NCI-H2029 (cell line): Measurements from ENCODE around the gene SH3PXD2A.

ENCODE experiments used
- DNase-seq: peaks from one replicate; lab custom pipeline; 2025; lab: John Stamatoyannopoulos, UW

The SH3PXD2A gene

DNA sequence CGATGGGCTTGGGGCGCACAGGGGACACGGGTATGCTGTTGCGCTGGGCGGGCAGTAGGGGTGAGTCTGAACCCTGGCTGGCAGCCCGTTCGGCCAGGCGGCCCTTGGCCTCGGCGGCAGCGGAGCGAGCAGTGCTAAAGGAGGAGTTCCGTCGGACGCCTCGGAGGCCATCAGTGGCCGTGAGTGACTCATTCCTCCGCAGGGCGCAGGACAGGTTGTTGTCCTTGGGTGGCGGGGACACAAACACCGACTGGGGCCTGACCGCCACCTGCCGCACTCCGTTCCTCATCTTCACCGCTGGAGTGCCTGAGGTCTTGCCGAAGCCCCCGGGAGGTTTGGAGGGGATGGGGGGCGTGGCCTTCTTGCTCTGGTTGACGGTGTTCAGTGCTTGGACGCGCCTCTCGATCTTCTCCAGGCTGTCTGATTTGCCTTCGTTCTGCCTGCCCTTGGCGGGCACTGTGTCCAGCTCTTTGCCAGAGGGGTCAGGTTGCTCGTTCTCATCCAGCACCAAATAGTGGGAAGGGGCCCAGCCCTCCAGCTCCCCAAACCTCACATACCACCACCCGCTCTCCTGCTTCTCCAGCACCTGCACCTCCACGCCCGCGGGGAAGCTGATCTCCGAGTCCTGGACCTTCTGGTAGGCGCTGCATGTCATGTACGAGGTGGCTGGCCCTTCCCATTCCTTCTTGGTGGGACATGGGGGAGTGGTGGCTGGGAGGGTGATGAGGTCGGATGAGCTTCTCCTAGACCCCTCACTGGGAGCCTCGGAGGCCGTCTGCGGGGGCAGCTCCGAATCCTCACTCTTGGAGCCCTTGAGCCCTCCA lies 253.1 kb downstream of the SH3PXD2A start:
- no peak for DNase-seq

DNA sequence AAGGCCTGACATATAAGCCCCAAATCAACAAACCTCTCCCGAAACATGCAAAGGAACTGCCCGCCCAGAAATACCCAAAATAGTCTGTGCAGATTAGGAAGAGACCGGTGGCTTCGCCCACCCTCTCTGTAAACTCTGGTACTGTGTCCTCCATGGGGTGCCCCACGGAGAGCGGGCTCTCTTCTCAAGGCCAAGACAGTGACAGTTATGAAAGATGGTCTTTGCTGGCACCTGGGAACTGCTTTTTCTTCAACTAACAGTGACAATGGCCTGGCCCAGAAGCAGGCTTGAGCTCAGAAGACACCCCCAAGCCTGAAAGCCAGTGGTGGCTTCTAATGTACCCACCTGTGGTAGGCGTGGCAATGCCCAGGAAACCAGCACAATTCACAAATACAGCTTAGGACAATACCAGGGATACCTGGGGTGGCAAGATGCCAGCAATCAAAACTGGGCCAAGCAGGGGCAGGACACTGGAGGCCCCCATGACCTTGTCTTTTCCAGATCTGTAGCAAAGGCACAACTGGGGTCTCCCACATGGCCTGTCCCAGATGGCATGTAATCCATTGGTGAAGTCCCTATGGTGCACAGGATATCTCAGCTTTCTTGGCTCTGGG lies 254.3 kb downstream of the SH3PXD2A start:
- no peak for DNase-seq

DNA sequence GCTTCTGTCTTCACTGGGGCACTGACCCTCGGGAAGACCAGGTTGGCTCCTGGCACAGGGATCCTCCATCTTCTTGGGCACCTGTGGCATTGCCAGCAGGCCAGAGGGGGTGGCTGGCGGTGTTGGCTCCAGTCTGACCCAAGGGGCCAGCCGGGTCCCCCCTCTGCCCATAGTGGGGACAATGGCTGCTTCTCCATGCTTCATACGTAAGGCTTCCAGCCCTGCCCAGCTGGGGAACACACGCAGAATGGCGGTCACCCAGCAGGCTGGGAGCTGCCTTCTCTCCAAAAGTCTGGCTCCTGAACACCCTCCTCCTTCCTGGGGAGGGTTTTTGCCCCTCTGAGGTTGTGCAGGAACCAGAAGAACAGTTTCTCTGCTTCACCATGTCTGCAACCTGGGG lies 255.1 kb downstream of the SH3PXD2A start:
- DNase-seq, result no peak

DNA sequence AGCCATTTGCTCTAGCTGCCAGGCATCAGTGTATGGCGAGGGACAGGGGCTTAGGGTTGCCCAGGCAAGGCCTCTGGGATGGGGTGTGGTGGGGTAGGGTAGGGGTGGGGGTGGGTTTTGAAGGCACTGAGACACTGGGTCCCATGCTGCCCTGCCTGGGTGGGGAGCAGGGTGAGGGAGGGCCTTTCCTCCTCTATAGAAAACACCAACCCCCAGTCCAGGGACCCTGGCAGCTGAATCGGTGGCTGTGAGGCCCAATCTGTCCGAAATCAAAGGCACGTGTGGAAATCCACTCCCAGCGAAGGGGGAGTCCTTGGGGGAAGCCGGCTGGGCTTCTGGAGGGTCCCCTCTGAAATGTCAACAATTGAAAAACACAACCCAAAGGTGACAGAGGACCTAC lies 255.5 kb downstream of the SH3PXD2A start:
- no peak for DNase-seq

DNA sequence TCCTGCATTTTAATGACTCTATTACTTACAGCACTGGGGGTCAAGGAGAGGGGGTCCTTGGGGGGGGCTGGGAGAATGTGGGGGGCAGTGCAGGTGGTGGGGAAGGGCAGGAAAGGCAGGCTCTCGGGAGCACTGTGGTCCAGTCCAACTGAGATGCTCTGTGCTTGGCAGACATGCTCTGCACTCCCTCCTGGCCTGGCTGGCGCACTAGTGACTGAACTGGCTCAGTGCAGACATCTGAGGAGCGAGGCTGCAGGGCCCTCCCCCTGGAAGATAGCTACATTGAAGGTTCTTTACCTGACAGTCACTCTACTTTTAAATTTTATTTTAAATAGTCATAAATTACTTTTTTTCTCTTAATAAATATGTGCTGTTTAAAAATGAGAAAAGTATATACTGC lies 256.2 kb downstream of the SH3PXD2A start:
- no peak for DNase-seq

DNA sequence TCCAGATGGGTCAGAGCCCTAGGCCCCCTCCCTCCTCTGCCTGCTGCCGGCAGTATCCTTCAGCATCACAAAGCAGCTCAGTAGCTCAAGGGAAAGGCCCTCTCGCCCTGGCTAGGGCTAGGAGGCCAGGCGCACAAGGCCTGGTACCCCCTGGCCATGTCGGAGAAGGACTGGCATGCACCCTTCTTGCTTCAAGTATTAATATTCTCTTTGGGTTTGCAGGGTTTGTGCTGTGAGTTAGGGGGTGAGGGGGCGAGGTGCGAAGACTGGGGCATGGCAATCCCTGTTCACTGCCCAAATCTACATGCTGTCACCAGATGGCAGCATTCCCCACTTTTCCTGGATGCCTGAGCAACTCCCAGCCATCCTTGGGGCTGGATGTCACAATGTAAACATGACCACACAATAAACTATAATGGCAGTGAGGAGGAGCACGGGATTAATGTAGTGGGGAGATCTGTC lies 256.7 kb downstream of the SH3PXD2A start:
- DNase-seq, result peak; percentile 27

DNA sequence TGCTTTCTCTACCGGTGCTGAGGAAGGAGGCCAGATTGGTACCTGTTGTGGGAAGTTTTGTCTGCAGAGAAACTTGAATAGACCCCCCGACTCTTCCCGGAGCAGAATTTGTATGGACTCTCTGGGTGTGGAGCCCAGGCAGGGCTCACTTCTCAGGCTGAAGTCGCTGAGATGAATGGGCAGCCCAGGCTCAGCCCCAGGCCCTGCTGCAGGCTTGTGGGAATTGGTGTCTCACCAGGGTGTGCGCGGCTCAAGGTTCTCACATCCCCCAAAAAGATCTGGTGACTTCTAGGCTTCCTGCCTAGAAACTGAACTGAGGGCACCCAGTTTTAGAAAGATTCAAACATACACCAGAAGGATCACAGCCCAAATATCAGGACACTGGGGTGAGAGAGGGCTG lies 258.4 kb downstream of the SH3PXD2A start:
- DNase-seq, result no peak

DNA sequence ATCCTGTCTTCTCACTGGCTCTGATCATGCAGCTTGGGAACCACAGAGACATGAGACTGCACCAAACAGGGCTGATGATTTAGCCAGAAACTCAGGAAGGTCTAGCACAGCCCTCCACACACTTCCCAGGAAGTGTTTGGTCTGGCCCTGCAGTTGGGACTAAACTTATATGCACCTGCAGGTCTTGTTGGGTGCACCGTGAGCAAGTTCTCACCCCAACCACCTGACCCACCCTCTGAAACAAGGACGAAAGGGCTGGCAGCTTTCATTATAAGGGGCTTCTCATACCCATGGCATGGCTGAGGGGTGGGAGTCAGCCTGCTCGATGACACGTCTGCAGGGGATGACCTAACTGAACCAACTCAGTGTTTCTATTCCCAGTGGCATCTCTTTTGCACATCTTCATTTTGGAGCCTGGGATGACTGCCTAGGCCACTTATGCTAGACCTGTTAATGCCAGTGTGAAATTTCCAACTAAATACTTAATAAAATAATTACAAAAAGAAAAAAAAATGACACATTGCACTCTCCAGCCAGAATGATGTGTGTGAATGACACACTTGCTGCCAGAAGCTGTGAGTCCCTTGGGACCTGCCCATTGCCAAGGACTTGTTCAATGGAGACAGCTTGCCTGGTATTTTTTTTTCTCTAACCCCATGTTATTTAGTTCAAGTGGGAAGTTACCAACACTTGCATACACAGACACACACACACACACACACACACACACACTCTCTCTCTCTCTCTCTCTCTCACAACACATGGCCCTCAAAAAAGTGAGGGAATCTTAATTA lies 259.2 kb downstream of the SH3PXD2A start:
- no peak for DNase-seq

DNA sequence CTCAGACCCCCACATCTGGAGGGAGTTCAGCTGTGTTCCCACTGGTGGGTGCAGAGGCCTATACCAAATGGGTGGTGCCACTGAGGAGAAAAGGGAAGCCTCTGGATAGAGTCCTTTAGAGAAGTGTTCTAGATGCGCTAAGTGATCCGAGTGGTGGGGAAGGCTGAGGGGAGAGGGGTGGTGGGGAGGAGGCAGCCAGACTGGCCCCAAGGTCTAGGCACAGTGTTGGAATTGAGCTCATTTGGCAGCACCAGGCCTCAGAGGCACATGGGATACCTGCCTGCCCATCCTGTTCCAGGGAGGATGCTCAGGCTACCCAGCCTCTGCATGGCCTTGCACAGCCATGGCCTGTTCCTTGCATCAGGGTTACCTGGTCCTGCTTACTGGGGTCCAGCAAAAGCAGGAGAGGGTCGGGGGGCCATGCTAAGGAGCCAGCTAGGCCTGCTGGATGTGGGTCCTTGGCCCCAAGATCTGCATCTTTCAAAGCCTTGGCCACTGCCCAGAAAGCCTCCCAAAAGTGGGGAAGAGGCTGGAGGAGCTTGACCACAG lies 262.3 kb downstream of the SH3PXD2A start:
- DNase-seq, result no peak

DNA sequence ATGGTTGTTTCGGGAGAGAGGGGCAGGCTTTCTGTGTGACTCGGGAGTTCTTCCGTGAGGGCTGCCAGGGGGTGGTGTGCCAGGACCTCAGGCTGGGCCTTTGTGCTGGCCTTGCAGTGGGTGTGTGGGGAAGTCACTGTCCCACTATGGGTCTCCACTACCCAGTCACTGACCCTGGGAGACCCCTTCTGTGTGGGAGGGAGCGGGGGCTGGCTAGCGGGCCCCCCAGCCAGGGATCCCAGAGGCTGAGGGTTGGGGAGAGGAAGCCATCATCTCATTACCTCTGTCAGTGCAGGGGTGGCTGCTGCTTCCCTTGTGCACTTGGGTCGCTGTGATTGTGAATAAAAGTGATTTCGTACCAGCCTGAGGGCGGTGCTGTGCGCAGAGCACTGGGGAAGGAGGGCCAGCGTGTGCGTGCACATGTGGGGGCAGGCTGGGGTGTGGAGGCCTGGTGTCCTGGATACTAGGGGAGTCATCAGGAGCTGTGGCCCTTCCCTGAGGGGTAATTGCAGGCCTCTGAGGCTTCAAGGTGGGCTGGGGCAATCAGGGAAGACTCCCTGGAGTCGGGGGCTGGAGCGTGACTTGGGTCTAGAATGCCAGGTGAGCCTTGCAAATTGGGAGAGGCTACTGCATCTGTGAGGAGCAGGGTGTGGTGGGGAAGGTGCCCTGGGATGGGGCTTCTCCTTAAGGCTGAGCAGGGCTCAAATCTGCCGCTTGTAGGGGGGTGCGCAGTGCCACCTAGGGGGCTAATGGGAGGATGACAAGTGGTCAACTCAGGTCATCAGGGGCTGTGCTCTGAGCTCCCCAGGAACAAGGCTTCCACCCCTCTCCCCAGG lies 263.0 kb downstream of the SH3PXD2A start:
- no peak for DNase-seq

DNA sequence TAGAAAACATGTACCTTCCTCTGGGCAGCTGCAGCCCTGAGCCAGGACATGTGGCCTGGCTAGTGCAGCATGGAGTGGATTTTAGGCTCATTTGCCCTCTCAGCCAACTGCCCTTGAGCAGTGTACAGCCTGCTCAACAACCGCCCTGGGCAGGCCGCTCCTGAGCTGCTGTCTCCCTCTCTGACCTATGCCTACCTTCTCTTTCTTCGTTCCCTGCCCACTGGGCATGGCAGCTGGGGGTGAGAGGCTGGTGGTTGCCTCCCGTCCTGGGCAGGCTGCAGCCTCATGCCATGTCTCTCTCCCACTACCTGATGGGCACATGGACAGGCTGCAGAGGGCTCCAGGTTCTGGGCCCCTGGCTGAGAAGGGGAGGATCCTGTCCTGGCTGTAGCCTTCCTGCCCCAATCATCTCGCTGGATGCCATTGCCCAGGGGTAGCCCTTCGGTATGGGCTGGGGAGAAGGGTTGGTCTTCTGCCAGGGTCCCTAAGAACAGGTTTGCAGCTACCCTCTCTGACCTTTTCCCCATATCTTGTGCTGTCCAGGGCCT lies 264.6 kb downstream of the SH3PXD2A start:
- DNase-seq, result no peak

DNA sequence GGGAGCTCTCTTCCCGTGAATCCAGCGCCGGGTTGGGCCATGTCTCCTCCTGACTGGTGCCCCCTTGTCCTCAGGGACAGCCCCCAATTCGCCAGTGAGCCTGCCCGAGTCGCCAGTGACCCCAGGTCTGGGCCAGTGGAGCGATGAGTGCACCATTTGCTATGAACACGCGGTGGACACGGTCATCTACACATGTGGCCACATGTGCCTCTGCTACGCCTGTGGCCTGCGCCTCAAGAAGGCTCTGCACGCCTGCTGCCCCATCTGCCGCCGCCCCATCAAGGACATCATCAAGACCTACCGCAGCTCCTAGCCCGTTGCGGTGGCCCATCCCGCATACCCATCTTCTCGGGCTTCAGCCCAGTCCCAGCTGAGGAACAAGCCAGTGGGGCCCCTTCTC lies 265.3 kb downstream of the SH3PXD2A start:
- no peak for DNase-seq

DNA sequence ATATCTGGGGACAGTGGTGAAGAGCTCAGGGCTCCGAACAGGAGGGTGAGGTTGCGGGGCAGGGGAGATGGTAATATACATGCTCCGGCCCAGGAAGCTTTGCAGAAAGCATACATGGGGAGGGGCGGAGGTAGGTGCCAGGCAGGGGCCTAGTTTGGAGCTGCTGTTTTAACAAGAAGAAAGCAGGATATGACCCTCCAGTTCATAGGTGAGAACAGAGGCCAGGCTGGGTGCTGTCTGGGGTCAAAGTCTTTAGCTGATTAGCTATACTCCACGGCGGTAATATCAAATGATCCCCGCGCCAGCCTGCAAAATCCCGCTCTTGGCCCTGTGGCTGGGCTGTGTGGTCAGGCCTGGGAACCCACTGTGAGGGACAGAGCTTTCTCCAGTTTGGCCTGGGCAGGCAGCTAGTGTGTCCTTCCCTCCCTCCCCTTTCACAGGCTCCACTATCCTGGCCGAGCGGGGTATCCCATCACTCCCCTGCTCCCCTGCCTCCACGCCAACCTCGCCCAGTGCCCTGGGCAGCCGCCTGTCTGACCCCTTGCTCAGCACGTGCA lies 266.2 kb downstream of the SH3PXD2A start:
- no peak for DNase-seq

DNA sequence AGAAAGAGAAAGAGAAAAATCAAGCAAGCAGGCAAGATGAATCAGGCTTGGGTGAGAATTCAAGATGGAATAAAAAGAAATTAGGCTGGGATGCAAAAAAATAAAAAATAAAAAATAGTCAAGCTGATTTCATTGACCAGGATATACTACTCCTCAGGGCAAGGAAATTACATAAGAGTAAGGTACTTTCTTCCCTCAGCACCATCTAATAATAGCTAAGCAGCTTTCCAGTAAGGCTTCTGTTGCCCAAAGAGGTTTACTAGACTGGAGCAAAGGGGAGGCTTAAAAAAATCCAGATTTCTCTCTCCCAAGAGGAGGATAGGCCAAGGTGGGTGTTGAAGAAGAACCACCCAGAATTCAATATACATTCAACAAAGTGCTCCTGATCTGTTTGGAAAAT lies 268.3 kb downstream of the SH3PXD2A start:
- DNase-seq, result no peak

DNA sequence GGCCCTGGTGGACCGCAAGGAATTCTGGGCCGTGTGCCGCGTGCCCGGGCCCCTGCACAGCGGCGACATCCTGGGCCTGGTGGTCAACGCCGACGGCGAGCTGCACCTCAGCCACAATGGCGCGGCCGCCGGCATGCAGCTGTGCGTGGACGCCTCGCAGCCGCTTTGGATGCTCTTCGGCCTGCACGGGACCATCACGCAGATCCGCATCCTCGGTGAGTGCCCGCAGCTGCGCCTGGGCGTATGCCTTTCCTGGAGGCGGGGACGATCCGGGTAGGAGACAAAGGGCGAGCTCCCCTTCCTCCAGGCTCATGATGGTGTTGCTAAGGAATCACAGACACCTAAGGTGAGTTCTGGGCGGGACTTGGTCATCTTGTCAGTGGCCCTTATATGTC lies 270.4 kb downstream of the SH3PXD2A start:
- no peak for DNase-seq

DNA sequence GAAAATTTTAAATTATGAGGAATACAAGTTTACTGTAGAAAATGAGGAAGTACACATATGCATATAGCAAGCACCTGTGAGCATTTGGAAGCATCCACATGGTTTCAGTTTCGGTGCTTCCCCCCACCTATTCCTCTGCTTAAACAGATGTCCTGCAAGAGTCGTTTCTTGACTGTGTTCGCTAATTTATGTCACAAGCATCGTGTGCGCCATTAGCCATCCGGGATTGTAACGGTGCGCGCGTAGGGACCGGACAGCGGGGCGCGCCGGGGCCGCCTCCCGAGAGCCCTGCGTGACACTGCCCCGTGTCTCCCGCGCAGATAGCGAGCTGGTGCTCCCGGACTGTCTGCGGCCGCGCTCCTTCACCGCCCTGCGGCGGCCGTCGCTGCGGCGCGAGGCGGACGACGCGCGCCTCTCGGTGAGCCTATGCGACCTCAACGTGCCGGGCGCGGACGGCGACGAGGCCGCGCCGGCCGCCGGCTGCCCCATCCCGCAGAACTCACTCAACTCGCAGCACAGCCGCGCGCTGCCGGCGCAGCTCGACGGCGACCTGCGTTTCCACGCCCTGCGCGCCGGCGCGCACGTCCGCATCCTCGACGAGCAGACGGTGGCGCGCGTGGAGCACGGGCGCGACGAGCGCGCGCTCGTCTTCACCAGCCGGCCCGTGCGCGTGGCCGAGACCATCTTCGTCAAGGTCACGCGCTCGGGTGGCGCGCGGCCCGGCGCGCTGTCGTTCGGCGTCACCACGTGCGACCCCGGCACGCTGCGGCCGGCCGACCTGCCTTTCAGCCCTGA lies 271.0 kb downstream of the SH3PXD2A start:
- peak; percentile 16 for DNase-seq

DNA sequence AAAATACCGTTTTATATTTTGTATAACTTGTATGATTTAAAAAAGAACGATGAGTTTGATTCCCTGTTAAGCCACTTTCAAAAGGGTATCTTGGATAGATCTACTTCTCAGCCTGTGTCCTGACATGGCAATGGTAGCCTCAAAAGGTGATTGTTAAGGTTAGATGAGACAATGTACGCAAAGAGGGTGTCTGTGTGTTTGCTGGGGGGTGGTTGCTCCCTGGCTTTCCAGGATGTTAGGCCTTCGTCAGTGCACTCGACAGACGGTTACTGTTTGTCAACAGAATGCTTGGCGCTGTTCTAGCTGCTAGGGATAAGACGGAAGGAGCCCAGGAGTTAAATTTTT lies 271.5 kb downstream of the SH3PXD2A start:
- DNase-seq, result peak; percentile 43

DNA sequence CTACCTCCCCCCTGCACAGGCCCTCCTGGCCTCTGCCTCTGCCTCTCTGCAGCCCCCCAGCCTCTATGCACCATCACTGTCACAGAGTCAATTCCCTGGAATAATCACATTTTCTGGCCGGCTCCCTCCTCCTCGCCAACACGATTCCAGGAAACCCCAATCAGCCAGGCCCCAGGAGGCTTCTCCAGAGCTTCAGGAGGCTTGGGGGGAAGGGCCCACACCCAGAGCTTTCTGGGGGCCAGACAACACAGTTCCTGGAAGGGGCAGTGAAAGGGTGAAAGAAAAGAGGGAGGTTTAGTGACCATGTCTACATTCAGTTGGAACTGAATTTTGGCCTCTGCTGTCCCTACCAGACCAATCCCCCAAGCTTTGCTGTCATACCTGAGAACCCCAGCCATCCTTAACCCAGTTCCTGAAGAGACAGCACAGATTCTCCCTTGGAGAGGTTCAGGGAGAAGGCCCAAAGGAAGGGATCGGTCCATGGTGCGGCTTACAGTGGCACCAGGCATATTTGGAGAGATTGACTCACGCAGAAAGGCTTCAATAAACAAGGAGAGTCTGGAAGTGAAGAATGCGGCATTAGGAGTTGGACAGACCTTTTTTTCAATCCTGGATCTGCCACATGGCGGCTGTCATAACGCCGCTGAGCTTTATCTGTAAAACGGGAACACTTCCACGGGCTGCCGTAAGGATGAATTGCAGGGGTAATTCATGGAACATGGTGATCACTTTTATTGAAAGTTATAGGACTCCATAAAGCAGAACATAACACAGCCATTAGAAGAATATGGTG lies 272.8 kb downstream of the SH3PXD2A start:
- no peak for DNase-seq

DNA sequence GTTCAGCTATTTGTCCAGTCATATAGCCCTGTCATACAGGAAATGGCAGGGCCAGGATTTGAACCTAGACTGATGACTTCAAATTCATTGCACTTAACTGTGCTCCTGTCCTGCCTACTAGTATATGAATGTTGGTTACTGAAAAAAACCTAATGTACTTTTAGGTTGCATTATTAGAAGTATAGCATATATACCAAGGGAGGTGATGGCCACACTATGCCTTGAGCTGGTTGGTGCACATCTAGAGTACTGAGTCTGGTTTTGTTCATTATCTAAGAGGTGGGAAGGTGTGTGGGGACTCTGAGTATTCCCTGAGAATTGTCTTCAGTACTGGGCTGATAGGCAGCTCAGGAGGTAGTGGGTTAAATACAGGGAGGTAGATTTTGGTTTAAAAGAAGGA lies 273.9 kb downstream of the SH3PXD2A start:
- DNase-seq, result no peak

DNA sequence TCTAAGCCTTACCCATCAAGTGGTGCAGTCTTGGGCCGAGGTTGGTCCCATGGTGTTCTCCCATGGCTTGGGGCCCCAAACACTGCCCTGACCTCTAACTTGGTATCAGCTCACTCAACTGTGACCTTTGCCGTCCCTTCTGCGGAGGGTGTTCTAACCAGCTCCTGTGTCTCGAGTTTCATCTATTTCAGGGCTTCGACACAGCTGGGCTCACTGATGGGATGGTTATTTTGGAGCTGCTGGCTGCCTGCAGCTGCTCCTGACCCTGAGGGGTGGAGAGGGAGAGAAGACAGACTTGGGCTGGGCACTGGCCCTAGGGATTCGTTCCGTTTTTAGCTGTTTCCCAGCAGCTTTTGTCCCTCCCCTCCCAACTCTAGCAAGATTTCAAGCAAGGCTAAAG lies 274.9 kb downstream of the SH3PXD2A start:
- DNase-seq, result no peak
